Smooth muscle cell (in vitro differentiated cells): Measurements from ENCODE around the gene EPC1. TPM values are rescaled to one million over a fixed set of nuclear protein-coding genes. Genes with fewer than 3 reads are reported as not detected.

Experiments used
- DNase-seq: peaks from one replicate; lab custom pipeline; 2025; ENCODE audit not compliant: unreplicated experiment; lab: John Stamatoyannopoulos, UW
- H2AFZ ChIP-seq: fragments of 200-600 bp; sonication (generic); 2 replicates; pipeline ENCODE4 v1.6.0; 2016; ENCODE audit warnings: antibody characterized with exemption, low read depth, mild to moderate bottlenecking
- H3F3A ChIP-seq: fragments of 200-600 bp; sonication (generic); 2 replicates; pipeline ENCODE4 v1.6.0; 2017; ENCODE audit warnings: antibody characterized with exemption, low read depth
- H3K27ac ChIP-seq: fragments of 200-600 bp; sonication (generic); 2 replicates; pipeline ENCODE4 v1.5.1; 2016; ENCODE audit warnings: low read depth, mild to moderate bottlenecking
- H3K27me3 ChIP-seq: fragments of 200-600 bp; sonication (generic); 2 replicates; pipeline ENCODE4 v1.6.1; 2016; ENCODE audit warnings: low read depth, mild to moderate bottlenecking
- H3K36me3 ChIP-seq: fragments of 200-600 bp; sonication (generic); 2 replicates; pipeline ENCODE4 v1.5.1; 2016; ENCODE audit warnings: low read depth
- H3K4me1 ChIP-seq: fragments of 200-600 bp; sonication (generic); 2 replicates; pipeline ENCODE4 v1.5.1; 2016; ENCODE audit warnings: low read depth
- H3K4me2 ChIP-seq: fragments of 200-600 bp; sonication (generic); 2 replicates; pipeline ENCODE4 v1.6.0; 2016; ENCODE audit warnings: mild to moderate bottlenecking
- H3K4me3 ChIP-seq: fragments of 200-600 bp; sonication (generic); 2 replicates; pipeline ENCODE4 v1.5.1; 2016; ENCODE audit warnings: mild to moderate bottlenecking
- H3K79me2 ChIP-seq: fragments of 200-600 bp; sonication (generic); 2 replicates; pipeline ENCODE4 v1.6.0; 2016; ENCODE audit warnings: low read depth, mild to moderate bottlenecking
- H3K9ac ChIP-seq: fragments of 200-600 bp; sonication (generic); 2 replicates; pipeline ENCODE4 v1.6.0; 2016; ENCODE audit warnings: low read depth
- H3K9me3 ChIP-seq: fragments of 200-600 bp; sonication (generic); replicated peaks from 2 replicates; pipeline ENCODE4 v1.5.1; 2016; ENCODE audit warnings: low read depth
- H4K20me1 ChIP-seq: fragments of 200-600 bp; sonication (generic); 2 replicates; pipeline ENCODE4 v1.6.0; 2016; ENCODE audit warnings: low read depth
- CTCF ChIP-seq: fragments of 200-600 bp; sonication (generic); IDR thresholded peaks from 2 replicates; pipeline ENCODE4 v1.5.1; 2017; ENCODE audit warnings: borderline replicate concordance, mild to moderate bottlenecking, antibody characterized with exemption; ENCODE audit not compliant: insufficient read depth, poor library complexity, severe bottlenecking
- WGBS: methylation state at CpG from one replicate; pipeline ENCODE4 v1.1.7; 2016; ENCODE audit warnings: low lambda C conversion rate; 5-methylcytosine and 5-hydroxymethylcytosine counted together
- polyA plus RNA-seq: library from polyadenylated mRNA; unstranded; fragments of >200 nt; fragmentation: Nextera tagmentation; extraction: Ambion mirVana; gene quantifications from 2 replicates; pipeline ENCODE4 v1.2.1, GENCODE V29; 2016
- total RNA-seq: library from RNA; depleted of rRNA; stranded (reverse); fragments of >200 nt; gene quantifications from 2 replicates; pipeline ENCODE4 v1.2.3, GENCODE V29; 2014

The EPC1 gene
- total and polyA plus RNA-seq, 2 experiments from 2014 or later, result 16.3 to 52.1 TPM

GRCh38 chr10:32271617-32272016, 75.3 kb downstream of the EPC1 start:
- Histone ChIP-seq H3F3A (peaks cover 14% of the 10 kb centered on the region), H4K20me1 (peaks cover 71% of the 10 kb centered on the region), H3K9me3 (no peaks in the 10 kb centered on the region), H2AFZ (no peak overlapping the region), H3K27ac (no peak overlapping the region), H3K4me1 (no peaks in the 10 kb centered on the region), H3K36me3 (peaks cover 45% of the 10 kb centered on the region), H3K27me3 (no peaks in the 10 kb centered on the region), H3K79me2 (peaks cover 17% of the 10 kb centered on the region), H3K4me2 (no peak overlapping the region), H3K4me3 (no peak overlapping the region), H3K9ac (no peak overlapping the region)
- DNase-seq, result no peak
- whole genome bisulfite sequencing, result 90% methylated on average over 3 of the region's 3 CpGs
- no peak for TF ChIP-seq CTCF

- Histone ChIP-seq H3K4me2 (no peak overlapping the region), H3K27me3 (no peaks in the 10 kb centered on the region), H3K4me1 (no peaks in the 10 kb centered on the region), H4K20me1 (peaks cover 53% of the 10 kb centered on the region), H3K27ac (peak overlapping the region; percentile 3), H3K9me3 (no peaks in the 10 kb centered on the region), H3K9ac (no peak overlapping the region), H2AFZ (no peak overlapping the region), H3F3A (peaks cover 14% of the 10 kb centered on the region), H3K36me3 (peaks cover 45% of the 10 kb centered on the region), H3K79me2 (peaks cover 10% of the 10 kb centered on the region), H3K4me3 (no peak overlapping the region)
- WGBS, result 96% methylated on average over 2 of the region's 2 CpGs
- no peak for TF ChIP-seq CTCF
- no peak for DNase-seq
Measured at GRCh38 chr10:32269343-32270100, 77.4 kb downstream of the EPC1 start.

GRCh38 chr10:32268788-32269187, 78.2 kb downstream of the EPC1 start:
- Histone ChIP-seq H3K27me3 (no peaks in the 10 kb centered on the region), H3K4me2 (no peak overlapping the region), H3K9me3 (no peaks in the 10 kb centered on the region), H3K79me2 (peaks cover 4% of the 10 kb centered on the region), H3K36me3 (peaks cover 43% of the 10 kb centered on the region), H3K27ac (no peak overlapping the region), H2AFZ (no peak overlapping the region), H3K4me3 (no peak overlapping the region), H4K20me1 (peaks cover 45% of the 10 kb centered on the region), H3K4me1 (no peaks in the 10 kb centered on the region), H3K9ac (no peak overlapping the region), H3F3A (peaks cover 14% of the 10 kb centered on the region)
- DNase-seq, result no peak
- 88% methylated on average over 4 of the region's 4 CpGs for WGBS
- TF ChIP-seq CTCF, result no peak

- no peaks in the 10 kb centered on the region for H3K79me2 ChIP-seq
Measured at GRCh38 chr10:32266979-32267378, 80.0 kb downstream of the EPC1 start.

More at GRCh38 chr10:32266979-32267378, 80.0 kb downstream of the EPC1 start:
- DNase-seq, result no peak
- Histone ChIP-seq H2AFZ (no peak overlapping the region), H3K4me1 (no peaks in the 10 kb centered on the region), H3K4me2 (no peak overlapping the region), H3K9ac (no peak overlapping the region), H3K27ac (no peak overlapping the region), H3K36me3 (peaks cover 32% of the 10 kb centered on the region), H3K27me3 (no peaks in the 10 kb centered on the region), H3K9me3 (no peaks in the 10 kb centered on the region), H4K20me1 (peaks cover 28% of the 10 kb centered on the region), H3F3A (peaks cover 14% of the 10 kb centered on the region), H3K4me3 (no peak overlapping the region)
- 76% methylated on average over 5 of the region's 5 CpGs for WGBS
- no peak for TF ChIP-seq CTCF
